GM18519 (cell line): ENCODE data around the gene MAG.
"Not testable (repeated sequence)": the region's sequence is repeated elsewhere in the genome, so short reads cannot be mapped to it uniquely, and the experiment has no call there.

Experiments
- ATAC-seq: cut with Tn5 transposase; IDR thresholded peaks from one replicate; pipeline ENCODE4 v1.9.1; 2021; ENCODE audit warnings: mild to moderate bottlenecking, moderate library complexity; ENCODE audit not compliant: unreplicated experiment, low FRiP score

Gene MAG

GRCh38 chr19:35355791-35356460 lies 64.0 kb downstream of the MAG start:
- ATAC-seq = no peak

GRCh38 chr19:35357867-35358573 lies 66.1 kb downstream of the MAG start, which contains the start of gene FFAR3:
TSS of gene FFAR3 (plus strand) at chr19:35358460. CDS start at chr19:35358891, 431 bp downstream.
- ATAC-seq = no peak

DNA sequence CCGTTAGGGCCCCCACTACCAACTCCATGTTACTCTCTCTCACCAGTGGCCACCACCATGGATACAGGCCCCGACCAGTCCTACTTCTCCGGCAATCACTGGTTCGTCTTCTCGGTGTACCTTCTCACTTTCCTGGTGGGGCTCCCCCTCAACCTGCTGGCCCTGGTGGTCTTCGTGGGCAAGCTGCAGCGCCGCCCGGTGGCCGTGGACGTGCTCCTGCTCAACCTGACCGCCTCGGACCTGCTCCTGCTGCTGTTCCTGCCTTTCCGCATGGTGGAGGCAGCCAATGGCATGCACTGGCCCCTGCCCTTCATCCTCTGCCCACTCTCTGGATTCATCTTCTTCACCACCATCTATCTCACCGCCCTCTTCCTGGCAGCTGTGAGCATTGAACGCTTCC lies 66.9 kb downstream of the MAG start:
- ATAC-seq = not testable (repeated sequence)

DNA sequence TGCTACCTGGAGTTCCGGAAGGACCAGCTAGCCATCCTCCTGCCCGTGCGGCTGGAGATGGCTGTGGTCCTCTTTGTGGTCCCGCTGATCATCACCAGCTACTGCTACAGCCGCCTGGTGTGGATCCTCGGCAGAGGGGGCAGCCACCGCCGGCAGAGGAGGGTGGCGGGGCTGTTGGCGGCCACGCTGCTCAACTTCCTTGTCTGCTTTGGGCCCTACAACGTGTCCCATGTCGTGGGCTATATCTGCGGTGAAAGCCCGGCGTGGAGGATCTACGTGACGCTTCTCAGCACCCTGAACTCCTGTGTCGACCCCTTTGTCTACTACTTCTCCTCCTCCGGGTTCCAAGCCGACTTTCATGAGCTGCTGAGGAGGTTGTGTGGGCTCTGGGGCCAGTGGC lies 67.4 kb downstream of the MAG start:
- ATAC-seq = not testable (repeated sequence)

DNA sequence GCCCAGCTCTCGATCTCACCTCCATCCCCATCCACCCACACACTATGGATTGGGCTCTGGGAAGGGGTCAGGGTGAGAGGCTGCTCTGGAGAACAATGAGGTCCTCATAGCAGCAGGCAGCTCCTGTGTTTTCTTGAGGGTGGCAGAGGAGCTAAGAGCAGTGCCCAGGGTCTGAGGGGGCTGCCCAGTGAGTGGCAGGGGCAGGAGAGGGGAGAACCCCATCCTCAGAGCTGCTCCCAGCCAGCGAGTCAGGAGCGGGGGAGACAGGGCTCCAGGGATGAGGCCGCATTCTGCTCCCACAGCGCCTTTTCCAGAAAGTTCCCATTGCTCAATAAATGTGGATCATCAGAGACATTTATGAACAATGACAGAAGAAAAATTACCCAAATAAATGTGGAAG lies 68.1 kb downstream of the MAG start:
- ATAC-seq = not testable (repeated sequence)

DNA sequence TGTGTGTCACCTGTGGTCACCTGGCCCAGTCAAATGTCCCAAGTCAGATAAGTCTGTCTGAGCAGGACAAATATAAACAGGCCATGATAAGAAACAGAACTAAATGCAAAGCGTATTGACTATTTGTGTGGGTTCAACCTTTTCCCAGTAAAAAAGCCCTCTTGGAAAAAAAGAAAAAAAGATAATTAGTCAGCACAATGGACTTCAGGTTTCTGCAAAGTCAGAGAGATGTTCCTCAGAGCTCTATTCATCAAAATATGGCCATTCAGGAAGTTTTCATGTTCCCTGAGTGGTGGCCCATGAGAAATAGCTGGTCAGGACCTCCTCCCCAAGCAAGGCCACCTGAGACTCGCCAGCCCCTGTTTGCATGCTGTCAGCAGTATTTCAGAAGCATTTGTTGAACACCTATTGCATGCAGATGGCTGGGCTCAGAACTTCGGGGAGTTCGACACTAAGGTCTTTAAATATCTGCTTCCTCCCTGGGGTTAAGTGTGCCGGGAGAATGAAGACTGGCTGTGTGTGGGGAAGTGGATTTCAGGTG lies 69.0 kb downstream of the MAG start:
- ATAC-seq = no peak

GRCh38 chr19:35362261-35363000 lies 70.5 kb downstream of the MAG start:
- ATAC-seq = no peak

DNA sequence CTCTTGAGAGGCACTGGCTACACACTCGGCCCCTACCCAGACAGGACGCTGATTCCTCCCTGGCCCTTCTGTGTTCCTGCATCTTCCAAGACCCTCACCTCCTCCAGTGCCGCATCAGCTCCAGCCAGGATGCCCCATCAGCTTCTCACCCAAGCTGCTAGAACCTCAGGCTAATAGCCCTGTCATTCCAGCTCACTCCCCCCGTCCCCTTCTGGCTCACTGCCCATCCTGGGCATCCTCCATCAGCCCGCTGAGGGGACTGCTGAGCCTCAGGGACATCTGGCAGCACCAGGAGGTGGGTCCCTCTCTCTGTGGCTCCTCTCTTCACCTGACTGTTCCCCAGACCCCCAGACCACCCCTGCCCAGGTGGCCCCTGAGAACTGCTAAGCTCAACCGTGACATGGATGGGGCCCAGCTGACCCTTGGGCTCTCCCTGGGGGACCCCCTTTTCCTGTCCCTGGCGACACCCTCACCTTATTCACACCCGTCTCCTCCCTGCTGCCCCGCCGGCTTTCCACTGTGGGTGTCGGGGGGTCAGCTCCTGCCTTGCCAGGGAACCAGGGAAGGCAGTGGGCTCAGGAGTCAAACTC lies 71.1 kb downstream of the MAG start:
- no peak for ATAC-seq
